ENCODE results near the gene PLEKHS1. TPM values are rescaled to one million over a fixed set of nuclear protein-coding genes. Genes with fewer than 3 reads are reported as not detected.

The PLEKHS1 gene

Small RNA genes lying within 50 kb of the gene (small RNA-seq; reads per million reads assigned to genes)
- gene RF00560 (ENCODE audit: insufficient read depth), result not detected
